Dendritic cell treated with granulocyte-macrophage colony-stimulating factor and Interleukin-4, amounts not matched to agents 40 ng/mL and 50 ng/mL, for 4 days (primary cell): ENCODE data around the gene PRMT5.

Source experiments
- H3K27ac Mint-ChIP-seq: one replicate; pipeline ENCODE4 v1.8.0; 2022; ENCODE audit warnings: mild to moderate bottlenecking, mixed read lengths
- H3K27me3 Mint-ChIP-seq: one replicate; pipeline ENCODE4 v1.8.0; 2022; ENCODE audit warnings: mild to moderate bottlenecking, mixed read lengths
- H3K36me3 Mint-ChIP-seq: one replicate; pipeline ENCODE4 v1.8.0; 2022; ENCODE audit warnings: low read depth, mixed read lengths
- H3K4me1 Mint-ChIP-seq: one replicate; pipeline ENCODE4 v1.8.0; 2022; ENCODE audit warnings: low read depth, mixed read lengths
- H3K4me3 Mint-ChIP-seq: one replicate; pipeline ENCODE4 v1.8.0; 2022; ENCODE audit warnings: mild to moderate bottlenecking, moderate library complexity, mixed read lengths
- H3K9me3 Mint-ChIP-seq: one replicate; pipeline ENCODE4 v1.8.0; 2022; ENCODE audit warnings: mixed read lengths
- intact Hi-C: fragments of 100-400 bp; cut with micrococcal nuclease; formaldehyde crosslinking; loops from one replicate; pipeline ENCODE4 v1.15.0; 2022

The PRMT5 gene

DNA sequence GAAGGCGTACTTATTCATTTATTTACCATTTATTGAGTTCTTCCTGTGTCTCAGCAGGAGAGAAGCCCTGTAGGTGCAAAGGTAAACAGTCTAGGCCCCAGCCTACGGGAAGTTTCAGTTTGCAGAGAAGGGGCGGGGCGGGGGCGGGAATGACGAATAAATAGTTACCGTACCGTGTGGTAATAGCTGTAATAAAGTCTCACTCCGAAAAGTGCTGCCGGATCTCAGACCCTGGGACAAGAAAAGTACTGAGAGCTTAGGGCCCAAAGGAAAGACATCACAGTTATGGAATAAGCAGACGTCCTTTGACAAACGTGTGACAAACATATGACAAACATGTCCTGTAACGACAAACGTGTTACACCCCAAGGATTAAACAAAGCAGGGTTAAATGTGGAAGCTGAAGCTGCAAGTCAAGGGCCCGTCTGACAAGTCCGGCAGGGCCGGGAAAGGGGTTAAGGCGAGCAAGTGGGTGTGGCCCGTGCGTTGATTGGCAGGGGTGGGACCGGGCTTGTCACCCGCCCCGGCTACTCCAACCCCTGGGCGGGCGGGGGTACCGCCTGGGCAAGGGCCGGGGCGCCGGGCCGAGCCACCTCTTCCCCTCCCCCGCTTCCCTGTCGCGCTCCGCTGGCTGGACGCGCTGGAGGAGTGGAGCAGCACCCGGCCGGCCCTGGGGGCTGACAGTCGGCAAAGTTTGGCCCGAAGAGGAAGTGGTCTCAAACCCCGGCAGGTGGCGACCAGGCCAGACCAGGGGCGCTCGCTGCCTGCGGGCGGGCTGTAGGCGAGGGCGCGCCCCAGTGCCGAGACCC is 57.7 kb downstream of the PRMT5 start, which contains the start of gene LRP10:
LRP10 (plus strand) TSS at position 517 of the 809 bp plus-strand sequence. CDS start 564 bp downstream, outside the sequence.
- H3K4me3 Mint-ChIP-seq = peak within 1 kb of the TSS; percentile 85
- intact Hi-C loops = loop anchor here (1.0 kb wide), 1 partner anchor 29 kb away; no protein-coding TSS in a partner anchor
- peak within 1 kb of the TSS; percentile 87 for H3K27ac Mint-ChIP-seq
- H3K27me3 Mint-ChIP-seq = peaks cover 2% of the 10 kb centered on the region
- no peaks in the 10 kb centered on the region for H3K9me3 Mint-ChIP-seq
- peaks cover 43% of the 10 kb centered on the region for H3K36me3 Mint-ChIP-seq
- peaks cover 19% of the 10 kb centered on the region for H3K4me1 Mint-ChIP-seq

DNA sequence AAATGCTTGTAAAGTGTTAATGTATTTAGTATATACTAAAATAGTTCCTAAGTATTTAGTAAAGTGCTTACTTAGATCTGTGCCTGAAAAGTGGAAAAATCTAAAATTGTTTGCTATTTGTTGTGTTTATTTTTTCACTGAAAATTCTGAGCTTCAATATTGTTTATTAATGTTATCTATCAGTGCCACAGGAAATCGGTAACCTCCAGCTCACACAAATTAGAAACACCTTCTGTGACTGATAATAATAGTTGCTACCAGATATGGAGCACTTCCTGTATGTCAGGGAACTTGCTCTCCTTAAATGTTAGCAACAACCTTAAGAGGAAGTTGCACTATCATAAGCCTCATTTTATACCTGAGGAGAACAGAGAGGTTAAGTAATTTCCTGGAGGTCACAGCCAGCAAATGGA is 58.4 kb downstream of the PRMT5 start:
- Mint-ChIP-seq H3K36me3 (peaks cover 37% of the 10 kb centered on the region), H3K9me3 (no peaks in the 10 kb centered on the region), H3K27me3 (peaks cover 2% of the 10 kb centered on the region), H3K4me1 (peaks cover 19% of the 10 kb centered on the region), H3K4me3 (peak overlapping the region; percentile 85), H3K27ac (peak overlapping the region; percentile 87)
- intact Hi-C loops = no loop called here
